Dendritic cell treated with granulocyte-macrophage colony-stimulating factor and Interleukin-4, amounts not matched to agents 40 ng/mL and 50 ng/mL, for 4 days (primary cell): ENCODE measurements around the gene WBP1.
A peak's percentile ranks its signal among the peaks of the same experiment; 100 is the strongest.

Experiments
- H3K27ac Mint-ChIP-seq: one replicate; pipeline ENCODE4 v1.8.0; 2022; ENCODE audit warnings: mild to moderate bottlenecking, mixed read lengths
- H3K27me3 Mint-ChIP-seq: one replicate; pipeline ENCODE4 v1.8.0; 2022; ENCODE audit warnings: mild to moderate bottlenecking, mixed read lengths
- H3K36me3 Mint-ChIP-seq: one replicate; pipeline ENCODE4 v1.8.0; 2022; ENCODE audit warnings: low read depth, mixed read lengths
- H3K4me1 Mint-ChIP-seq: one replicate; pipeline ENCODE4 v1.8.0; 2022; ENCODE audit warnings: low read depth, mixed read lengths
- H3K4me3 Mint-ChIP-seq: one replicate; pipeline ENCODE4 v1.8.0; 2022; ENCODE audit warnings: mild to moderate bottlenecking, moderate library complexity, mixed read lengths
- H3K9me3 Mint-ChIP-seq: one replicate; pipeline ENCODE4 v1.8.0; 2022; ENCODE audit warnings: mixed read lengths
- intact Hi-C: fragments of 100-400 bp; cut with micrococcal nuclease; formaldehyde crosslinking; loops from one replicate; pipeline ENCODE4 v1.15.0; 2022

WBP1 gene

GRCh38 chr2:74421221-74421870 lies 36.9 kb upstream of the WBP1 start, which contains the start of the genes C2orf81 and WDR54:
Gene C2orf81, minus strand, starts transcription at chr2:74421619. Its CDS starts 59 bp downstream, at chr2:74421560.
Gene WDR54, plus strand, starts transcription at chr2:74421730. Its CDS starts 424 bp downstream, at chr2:74422154.
- Mint-ChIP-seq H3K27ac (peak within 1 kb of the TSS; percentile 71), H3K4me3 (peak within 1 kb of the TSS; percentile 99), H3K27me3 (peaks cover 11% of the 10 kb centered on the region), H3K4me1 (peaks cover 41% of the 10 kb centered on the region), H3K9me3 (no peaks in the 10 kb centered on the region), H3K36me3 (peaks cover 27% of the 10 kb centered on the region)
- intact Hi-C loops = loop anchor here (1.0 kb wide), 2 partner anchors 33 to 62 kb away; partner anchors contain the start of gene TTC31

GRCh38 chr2:74423231-74424095 lies 34.8 kb upstream of the WBP1 start:
- H3K4me1 Mint-ChIP-seq = peaks cover 34% of the 10 kb centered on the region
- H3K27ac Mint-ChIP-seq = no peak overlapping the region
- no peaks in the 10 kb centered on the region for H3K9me3 Mint-ChIP-seq
- peaks cover 7% of the 10 kb centered on the region for H3K27me3 Mint-ChIP-seq
- H3K36me3 Mint-ChIP-seq = peaks cover 39% of the 10 kb centered on the region
- intact Hi-C loops = no loop called here
- H3K4me3 Mint-ChIP-seq = no peak overlapping the region

- no peak overlapping the region for H3K27ac Mint-ChIP-seq
- peaks cover 30% of the 10 kb centered on the region for H3K4me1 Mint-ChIP-seq
- intact Hi-C loops = no loop called here
- H3K4me3 Mint-ChIP-seq = no peak overlapping the region
- no peaks in the 10 kb centered on the region for H3K9me3 Mint-ChIP-seq
- peaks cover 7% of the 10 kb centered on the region for H3K27me3 Mint-ChIP-seq
- H3K36me3 Mint-ChIP-seq = peaks cover 43% of the 10 kb centered on the region
These were observed 33.9 kb upstream of the WBP1 start for GRCh38 chr2:74424139-74424992.

GRCh38 chr2:74424995-74425406 lies 33.2 kb upstream of the WBP1 start:
- intact Hi-C loops = no loop called here

GRCh38 chr2:74425523-74425922 lies 32.7 kb upstream of the WBP1 start:
- no peak overlapping the region for H3K4me3 Mint-ChIP-seq
- H3K27ac Mint-ChIP-seq = no peak overlapping the region
- no peaks in the 10 kb centered on the region for H3K9me3 Mint-ChIP-seq
- intact Hi-C loops = no loop called here
- H3K4me1 Mint-ChIP-seq = peaks cover 21% of the 10 kb centered on the region
- peaks cover 7% of the 10 kb centered on the region for H3K27me3 Mint-ChIP-seq
- H3K36me3 Mint-ChIP-seq = peaks cover 53% of the 10 kb centered on the region

More at GRCh38 chr2:74424995-74425406, 33.2 kb upstream of the WBP1 start:
- no peak overlapping the region for H3K27ac Mint-ChIP-seq
- H3K4me3 Mint-ChIP-seq = no peak overlapping the region
- peaks cover 49% of the 10 kb centered on the region for H3K36me3 Mint-ChIP-seq
- peaks cover 7% of the 10 kb centered on the region for H3K27me3 Mint-ChIP-seq
- H3K9me3 Mint-ChIP-seq = no peaks in the 10 kb centered on the region
- H3K4me1 Mint-ChIP-seq = peaks cover 26% of the 10 kb centered on the region

GRCh38 chr2:74426181-74426758 lies 32.0 kb upstream of the WBP1 start:
- H3K27me3 Mint-ChIP-seq = peaks cover 7% of the 10 kb centered on the region
- no peaks in the 10 kb centered on the region for H3K9me3 Mint-ChIP-seq
- H3K27ac Mint-ChIP-seq = no peak overlapping the region
- H3K4me3 Mint-ChIP-seq = no peak overlapping the region
- H3K4me1 Mint-ChIP-seq = peaks cover 15% of the 10 kb centered on the region
- intact Hi-C loops = no loop called here
- peaks cover 51% of the 10 kb centered on the region for H3K36me3 Mint-ChIP-seq

- Mint-ChIP-seq H3K4me3 (no peak overlapping the region), H3K27ac (peak overlapping the region; percentile 1), H3K4me1 (peaks cover 4% of the 10 kb centered on the region), H3K36me3 (peaks cover 42% of the 10 kb centered on the region), H3K9me3 (no peaks in the 10 kb centered on the region), H3K27me3 (peaks cover 4% of the 10 kb centered on the region)
- intact Hi-C loops = no loop called here
These were observed 30.7 kb upstream of the WBP1 start for GRCh38 chr2:74427551-74427950.

- Mint-ChIP-seq H3K4me3 (no peak overlapping the region), H3K27ac (no peak overlapping the region), H3K4me1 (no peaks in the 10 kb centered on the region), H3K9me3 (no peaks in the 10 kb centered on the region), H3K27me3 (no peaks in the 10 kb centered on the region), H3K36me3 (peaks cover 42% of the 10 kb centered on the region)
- intact Hi-C loops = no loop called here
These were observed 29.6 kb upstream of the WBP1 start for GRCh38 chr2:74428675-74429074.

- intact Hi-C loops = no loop called here
- H3K27ac Mint-ChIP-seq = no peak overlapping the region
- no peaks in the 10 kb centered on the region for H3K4me1 Mint-ChIP-seq
- H3K9me3 Mint-ChIP-seq = no peaks in the 10 kb centered on the region
- no peak overlapping the region for H3K4me3 Mint-ChIP-seq
- peaks cover 41% of the 10 kb centered on the region for H3K36me3 Mint-ChIP-seq
- H3K27me3 Mint-ChIP-seq = no peaks in the 10 kb centered on the region
These were observed 28.5 kb upstream of the WBP1 start for GRCh38 chr2:74429487-74430451.

- Mint-ChIP-seq H3K27me3 (no peaks in the 10 kb centered on the region), H3K9me3 (no peaks in the 10 kb centered on the region), H3K4me1 (peaks cover under 1% of the 10 kb centered on the region), H3K4me3 (no peak overlapping the region), H3K27ac (no peak overlapping the region), H3K36me3 (peaks cover 34% of the 10 kb centered on the region)
- intact Hi-C loops = no loop called here
These were observed 27.7 kb upstream of the WBP1 start for GRCh38 chr2:74430502-74430901.

GRCh38 chr2:74436111-74436805 lies 22.0 kb upstream of the WBP1 start:
- H3K9me3 Mint-ChIP-seq = no peaks in the 10 kb centered on the region
- intact Hi-C loops = no loop called here
- peaks cover 26% of the 10 kb centered on the region for H3K27me3 Mint-ChIP-seq
- H3K36me3 Mint-ChIP-seq = peaks cover 6% of the 10 kb centered on the region
- peaks cover 56% of the 10 kb centered on the region for H3K4me1 Mint-ChIP-seq
- no peak overlapping the region for H3K4me3 Mint-ChIP-seq
- peak overlapping the region; percentile 50 for H3K27ac Mint-ChIP-seq
